ENCODE results near the gene C1S.

The C1S gene

GRCh38 chr12:7116196-7116595, 55.7 kb downstream of the C1S start:
- no peak overlapping the region for H3K4me3 ChIP-seq (ENCODE audit: low read depth, low read length)
- no peak for DNase-seq (ENCODE audit: low read depth)
- TF ChIP-seq CTCF (conservative IDR thresholded peaks at IDR 0.05; ENCODE audit: low read depth, low read length), result no peak

GRCh38 chr12:7116916-7117315, 56.4 kb downstream of the C1S start:
- no peak for TF ChIP-seq CTCF (conservative IDR thresholded peaks at IDR 0.05; ENCODE audit: low read depth, low read length)
- no peak overlapping the region for H3K4me3 ChIP-seq (ENCODE audit: low read depth, low read length)
- no peak for DNase-seq (ENCODE audit: low read depth)

- no peak overlapping the region for H3K4me3 ChIP-seq (ENCODE audit: low read depth, low read length)
- no peak for DNase-seq (ENCODE audit: low read depth)
- no peak for TF ChIP-seq CTCF (conservative IDR thresholded peaks at IDR 0.05; ENCODE audit: low read depth, low read length)
Observed at GRCh38 chr12:7117670-7118069, 57.2 kb downstream of the C1S start.

- no peak overlapping the region for H3K4me3 ChIP-seq (ENCODE audit: low read depth, low read length)
- no peak for DNase-seq (ENCODE audit: low read depth)
- TF ChIP-seq CTCF (conservative IDR thresholded peaks at IDR 0.05; ENCODE audit: low read depth, low read length), result no peak
Observed at GRCh38 chr12:7118881-7119280, 58.4 kb downstream of the C1S start.

- no peak for DNase-seq (ENCODE audit: low read depth)
- no peak overlapping the region for H3K4me3 ChIP-seq (ENCODE audit: low read depth, low read length)
- no peak for TF ChIP-seq CTCF (conservative IDR thresholded peaks at IDR 0.05; ENCODE audit: low read depth, low read length)
Observed at GRCh38 chr12:7120166-7120565, 59.6 kb downstream of the C1S start.
